ENCODE results near the gene CATSPERZ.
"Not testable (repeated sequence)": the region's sequence is repeated elsewhere in the genome, so short reads cannot be mapped to it uniquely, and the experiment has no call there.

CATSPERZ gene

GRCh38 chr11:64321026-64321425 lies 20.9 kb downstream of the CATSPERZ start:
- DNase-seq = no peak

DNA sequence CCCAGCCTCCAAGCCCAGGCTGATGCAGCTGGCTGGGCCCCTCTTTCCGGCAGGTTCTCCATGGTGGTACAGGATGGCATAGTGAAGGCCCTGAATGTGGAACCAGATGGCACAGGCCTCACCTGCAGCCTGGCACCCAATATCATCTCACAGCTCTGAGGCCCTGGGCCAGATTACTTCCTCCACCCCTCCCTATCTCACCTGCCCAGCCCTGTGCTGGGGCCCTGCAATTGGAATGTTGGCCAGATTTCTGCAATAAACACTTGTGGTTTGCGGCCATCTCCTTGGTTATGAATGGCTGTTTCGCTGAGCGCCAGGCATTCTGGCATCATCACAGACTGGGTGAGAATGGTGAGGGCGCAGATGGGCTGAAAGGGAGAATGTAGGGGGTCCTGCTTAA lies 21.4 kb downstream of the CATSPERZ start:
- no peak for DNase-seq

DNA sequence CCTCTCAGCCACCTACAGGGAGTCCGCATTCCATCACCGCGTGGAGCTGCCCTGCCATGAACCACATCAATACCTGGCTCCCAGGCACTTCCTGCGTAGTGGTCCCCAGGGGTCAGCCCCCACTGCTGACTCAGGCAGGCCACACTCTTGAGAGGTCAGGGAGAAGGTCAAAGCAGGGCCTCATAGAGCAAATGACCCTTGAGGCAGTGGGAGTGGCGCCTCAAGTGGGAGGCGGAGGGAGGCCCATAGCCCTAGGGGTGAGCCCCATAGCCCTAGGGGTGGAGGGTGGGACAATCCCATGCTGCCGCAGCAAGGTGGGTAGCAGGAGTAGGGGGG lies 22.7 kb downstream of the CATSPERZ start:
- DNase-seq = no peak

DNA sequence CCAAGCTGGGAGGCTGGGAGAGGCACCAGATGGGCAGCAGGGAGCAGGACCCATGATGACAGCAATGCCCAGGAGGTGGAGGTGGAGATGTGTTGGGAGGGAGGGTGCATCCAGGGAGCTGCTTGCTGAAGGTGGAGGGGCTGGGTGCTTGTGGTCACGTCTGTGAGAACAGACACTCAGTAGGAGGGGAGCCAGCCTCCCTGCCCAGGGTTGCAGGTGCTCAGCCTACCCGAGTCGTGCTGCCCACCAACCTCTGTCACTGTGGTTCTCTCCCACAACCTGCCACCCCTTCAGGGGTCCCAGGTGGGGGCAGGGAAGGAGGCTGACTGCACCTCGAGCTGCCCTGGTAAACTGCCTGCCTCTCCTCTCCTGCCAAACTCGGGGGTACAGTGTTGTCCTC lies 23.2 kb downstream of the CATSPERZ start:
- DNase-seq = no peak

- DNase-seq = not testable (repeated sequence)
Measured at GRCh38 chr11:64323984-64324383, 23.8 kb downstream of the CATSPERZ start.

DNA sequence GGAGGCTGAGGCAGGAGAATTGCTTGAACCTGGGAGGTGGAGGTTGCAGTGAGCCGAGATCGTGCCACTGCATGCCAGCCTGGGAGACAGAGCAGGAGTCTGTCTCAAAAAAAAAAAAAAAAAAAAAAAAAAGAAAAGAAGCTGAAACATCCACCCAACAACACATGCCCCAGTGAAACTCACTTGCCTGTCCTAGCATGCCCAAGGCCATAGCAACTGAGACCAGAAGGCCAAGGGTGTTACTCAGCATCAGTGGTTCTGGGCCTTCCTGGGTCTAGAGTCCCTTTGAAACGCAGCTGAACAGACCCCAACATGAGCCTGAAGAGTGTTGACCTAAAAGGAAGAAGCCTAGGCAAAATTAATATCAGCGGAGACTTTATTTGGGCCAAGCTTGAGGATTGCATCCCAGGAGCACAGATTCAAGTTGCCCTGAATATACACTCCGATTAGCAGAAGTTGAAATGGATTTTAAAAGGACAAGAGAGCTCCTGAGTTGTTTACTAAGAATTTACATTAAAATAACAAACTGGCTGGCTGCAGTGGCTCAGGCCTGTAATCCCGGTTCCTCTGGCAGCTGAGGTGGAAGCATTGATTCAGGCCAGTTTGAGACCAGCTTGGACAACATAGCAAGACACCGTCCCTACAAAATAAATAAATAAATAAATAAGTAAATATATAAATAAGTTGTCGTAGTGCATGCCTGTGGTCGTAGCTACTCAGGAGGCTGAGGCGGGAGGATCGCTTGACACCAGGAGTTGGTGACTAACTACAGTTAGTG lies 24.7 kb downstream of the CATSPERZ start:
- DNase-seq = no peak

GRCh38 chr11:64327375-64327774 lies 27.2 kb downstream of the CATSPERZ start:
- no peak for DNase-seq

DNA sequence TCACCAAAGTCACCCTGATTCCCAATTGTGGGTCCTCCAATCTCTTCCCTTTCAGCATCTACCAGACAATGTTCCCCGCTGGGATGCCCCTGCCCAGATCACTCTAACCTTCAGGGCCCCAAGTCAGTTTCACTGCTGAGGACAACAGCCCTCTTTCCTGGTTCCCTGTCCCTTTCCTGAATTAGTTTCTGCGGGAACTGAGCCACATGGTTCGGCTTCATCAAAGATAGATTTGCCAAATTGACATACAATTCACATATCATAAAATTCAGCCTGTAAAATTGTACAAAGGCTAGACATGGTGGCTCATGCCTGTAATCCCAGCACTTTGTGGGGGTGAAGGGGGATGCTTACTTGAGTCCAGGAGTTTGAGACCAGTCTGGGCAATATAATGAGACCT lies 27.8 kb downstream of the CATSPERZ start:
- DNase-seq = no peak

GRCh38 chr11:64330888-64331287 lies 30.7 kb downstream of the CATSPERZ start:
- no peak for DNase-seq

DNA sequence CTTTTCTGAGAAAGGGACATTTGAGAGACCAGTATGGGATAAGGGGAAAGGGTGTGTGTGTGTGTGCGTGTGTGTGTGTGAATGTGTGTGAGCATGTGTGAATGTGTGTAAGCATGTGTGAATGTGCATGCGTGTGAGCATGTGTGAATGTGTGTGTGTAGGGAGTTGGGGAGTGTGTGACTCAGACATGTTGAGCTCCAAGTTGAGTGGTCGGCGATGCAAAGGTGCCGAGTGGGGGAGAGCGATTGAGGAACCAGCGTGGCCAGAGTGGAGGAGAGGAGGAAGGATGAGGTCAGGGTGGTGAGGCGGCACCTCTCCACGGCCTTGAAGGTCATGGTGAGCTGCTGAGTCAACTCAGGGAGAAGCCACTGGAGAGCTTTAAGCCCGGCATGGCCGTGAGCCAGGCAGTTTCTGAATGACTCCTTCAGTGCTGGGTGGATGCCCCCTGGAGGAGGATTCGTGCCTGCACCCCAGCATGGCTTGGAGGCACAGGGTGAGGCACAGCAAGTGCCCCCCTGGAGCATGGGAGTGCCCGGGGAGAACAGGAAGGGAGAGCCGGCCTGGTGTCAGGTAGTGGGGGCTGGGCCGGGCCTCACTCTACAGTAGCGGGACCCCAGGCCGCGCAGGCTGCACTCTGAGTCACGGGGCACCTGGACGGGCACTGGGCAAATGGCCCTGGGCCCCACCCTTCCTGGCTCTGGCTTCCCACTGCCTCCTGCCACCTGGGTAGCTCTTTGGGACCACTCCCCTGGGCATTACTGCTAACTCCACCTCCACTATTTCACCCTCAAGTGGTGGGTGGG lies 31.6 kb downstream of the CATSPERZ start:
- peak; percentile 83 to 89 for DNase-seq

DNA sequence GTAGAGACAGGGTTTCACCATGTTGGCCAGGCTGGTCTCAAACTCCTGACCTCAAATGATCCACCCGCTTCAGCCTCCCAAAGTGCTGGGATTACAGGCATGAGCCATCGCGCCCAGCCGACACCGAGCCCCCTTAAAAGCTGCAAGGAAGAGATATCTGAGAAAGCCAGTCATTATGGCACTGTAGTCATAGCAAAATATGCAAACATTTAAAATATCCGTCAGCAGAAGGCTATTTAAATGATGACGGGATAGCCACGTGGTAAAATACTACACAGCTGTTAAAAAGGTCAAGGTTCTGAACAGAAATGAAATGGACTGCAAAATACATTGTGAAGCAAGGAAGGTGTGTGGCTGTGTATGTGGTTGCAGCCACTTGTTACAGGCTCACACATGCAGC lies 33.4 kb downstream of the CATSPERZ start:
- DNase-seq = no peak

DNA sequence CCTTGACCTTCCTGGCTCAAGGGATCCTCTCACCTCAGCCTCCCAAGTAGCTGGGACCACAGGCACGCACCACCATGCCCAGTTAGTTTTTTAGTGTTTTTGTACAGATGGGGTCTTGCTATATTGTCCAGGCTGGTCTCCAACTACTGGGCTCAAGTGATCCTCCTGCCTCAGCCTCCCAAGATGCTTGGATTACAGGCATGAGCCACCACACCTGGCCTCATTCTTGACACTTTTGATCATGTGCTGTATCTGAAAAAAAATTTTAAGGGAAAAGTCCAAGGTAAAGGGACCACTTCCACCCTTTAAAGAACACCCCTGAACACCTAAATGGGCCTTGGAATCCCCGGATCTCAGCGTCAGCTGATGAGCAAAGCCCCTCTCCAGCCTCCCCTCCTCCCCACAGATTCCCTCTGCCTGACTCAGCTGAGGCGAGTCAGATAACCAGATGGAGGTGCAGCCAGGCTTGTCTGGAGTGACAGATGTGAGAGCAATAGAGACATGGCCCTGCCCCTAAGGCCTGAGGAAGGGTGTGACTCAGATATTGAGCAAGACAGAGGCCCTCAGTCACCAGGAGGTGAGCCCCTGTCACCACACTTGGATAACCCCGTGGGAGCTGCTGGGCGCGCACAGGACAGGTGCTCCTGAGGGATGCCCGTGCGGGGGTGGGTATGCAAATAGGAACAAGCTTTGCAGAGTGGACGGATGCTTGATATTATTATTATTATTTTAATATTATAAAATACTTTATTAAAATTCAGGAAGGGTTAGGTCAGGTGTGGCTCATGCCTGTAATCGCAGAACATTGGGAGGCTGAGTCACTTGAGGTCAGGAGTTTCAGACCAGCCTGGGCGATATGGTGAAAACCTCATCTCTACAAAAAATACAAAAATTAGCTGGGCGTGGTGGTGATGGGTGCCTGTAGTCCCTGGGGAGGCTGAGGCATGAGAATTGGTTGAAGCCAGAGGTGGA lies 34.9 kb downstream of the CATSPERZ start:
- DNase-seq = peak; percentile 43 to 62

DNA sequence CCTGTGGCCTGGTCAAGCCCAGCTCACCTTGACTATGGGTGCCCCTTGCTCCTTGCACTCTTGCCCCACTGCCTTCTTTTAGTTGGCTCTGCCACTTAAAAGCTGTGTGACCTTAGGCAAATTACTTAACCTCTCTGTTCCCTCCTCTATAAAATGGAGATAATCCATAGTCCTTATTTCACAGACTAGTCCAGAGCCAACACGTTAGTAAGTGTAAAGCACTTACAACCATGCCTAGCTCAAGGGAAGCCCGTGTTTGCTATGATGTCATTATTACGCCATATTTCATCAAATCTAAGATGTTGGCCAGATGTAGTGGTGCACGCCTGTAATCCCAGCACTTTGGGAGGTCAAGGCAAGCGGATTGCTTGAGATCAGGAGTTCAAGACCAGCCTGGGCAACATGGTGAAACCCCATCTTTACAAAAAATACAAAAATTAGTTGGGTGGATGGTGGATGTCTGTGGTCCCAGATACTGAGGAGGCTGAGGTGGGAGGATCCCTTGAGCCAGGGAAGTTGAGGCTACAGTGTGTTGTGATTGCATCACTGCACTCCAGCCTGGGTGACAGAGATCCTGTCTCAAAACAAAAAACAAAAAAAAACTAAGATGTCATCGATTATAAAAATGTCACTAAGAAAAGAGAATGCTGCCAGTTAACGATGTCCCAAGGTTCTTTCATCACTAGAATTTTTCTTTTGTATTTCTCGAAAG lies 37.5 kb downstream of the CATSPERZ start:
- DNase-seq = no peak

DNA sequence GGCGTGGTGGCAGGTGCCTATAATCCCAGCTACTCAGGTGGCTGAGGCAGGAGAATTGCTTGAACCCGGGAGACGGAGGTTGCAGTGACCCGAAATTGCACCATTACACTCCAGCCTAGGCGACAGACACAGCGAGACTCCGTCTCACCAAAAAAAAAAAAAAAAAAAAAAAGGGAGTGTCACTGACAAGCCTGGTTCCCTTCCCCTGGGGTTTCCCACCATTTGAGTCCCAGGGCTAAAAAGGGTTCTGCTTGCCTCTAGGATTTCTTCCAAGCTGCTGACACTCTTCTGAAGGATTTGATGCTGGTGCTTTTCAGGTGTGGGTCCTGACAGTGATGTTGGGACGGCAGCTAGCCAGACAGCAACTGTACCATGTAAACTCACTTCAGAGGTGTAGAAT lies 38.6 kb downstream of the CATSPERZ start:
- DNase-seq = no peak

DNA sequence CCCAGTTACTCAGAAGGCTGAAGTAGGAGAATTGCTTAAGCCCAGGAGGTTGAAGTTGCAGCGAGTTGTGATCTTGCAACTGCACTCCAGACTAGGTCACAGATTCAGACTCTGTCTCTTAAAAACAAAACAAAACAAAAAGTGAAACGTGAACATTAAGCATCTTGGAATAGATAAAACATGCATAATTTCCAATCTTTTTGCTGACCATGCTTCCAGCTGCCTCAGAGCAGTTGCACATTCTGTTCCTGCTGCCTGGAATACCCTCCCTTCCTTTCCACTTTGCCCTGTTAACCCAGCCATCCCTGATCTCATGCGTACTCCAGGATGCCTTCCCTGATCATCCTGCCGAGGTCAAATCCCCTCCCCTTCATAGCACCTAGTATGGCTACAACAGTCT lies 39.1 kb downstream of the CATSPERZ start:
- no peak for DNase-seq

- DNase-seq = peak; percentile 84 to 87
Measured at GRCh38 chr11:64339754-64340408, 39.7 kb downstream of the CATSPERZ start, which contains the start of gene CCDC88B. Gene CCDC88B (plus strand): TSS chr11:64340204. CDS start chr11:64340267, 63 bp downstream.

GRCh38 chr11:64340671-64341335 lies 40.6 kb downstream of the CATSPERZ start:
- DNase-seq = peak; percentile 85 to 88

GRCh38 chr11:64341429-64341828 lies 41.3 kb downstream of the CATSPERZ start:
- DNase-seq = no peak

DNA sequence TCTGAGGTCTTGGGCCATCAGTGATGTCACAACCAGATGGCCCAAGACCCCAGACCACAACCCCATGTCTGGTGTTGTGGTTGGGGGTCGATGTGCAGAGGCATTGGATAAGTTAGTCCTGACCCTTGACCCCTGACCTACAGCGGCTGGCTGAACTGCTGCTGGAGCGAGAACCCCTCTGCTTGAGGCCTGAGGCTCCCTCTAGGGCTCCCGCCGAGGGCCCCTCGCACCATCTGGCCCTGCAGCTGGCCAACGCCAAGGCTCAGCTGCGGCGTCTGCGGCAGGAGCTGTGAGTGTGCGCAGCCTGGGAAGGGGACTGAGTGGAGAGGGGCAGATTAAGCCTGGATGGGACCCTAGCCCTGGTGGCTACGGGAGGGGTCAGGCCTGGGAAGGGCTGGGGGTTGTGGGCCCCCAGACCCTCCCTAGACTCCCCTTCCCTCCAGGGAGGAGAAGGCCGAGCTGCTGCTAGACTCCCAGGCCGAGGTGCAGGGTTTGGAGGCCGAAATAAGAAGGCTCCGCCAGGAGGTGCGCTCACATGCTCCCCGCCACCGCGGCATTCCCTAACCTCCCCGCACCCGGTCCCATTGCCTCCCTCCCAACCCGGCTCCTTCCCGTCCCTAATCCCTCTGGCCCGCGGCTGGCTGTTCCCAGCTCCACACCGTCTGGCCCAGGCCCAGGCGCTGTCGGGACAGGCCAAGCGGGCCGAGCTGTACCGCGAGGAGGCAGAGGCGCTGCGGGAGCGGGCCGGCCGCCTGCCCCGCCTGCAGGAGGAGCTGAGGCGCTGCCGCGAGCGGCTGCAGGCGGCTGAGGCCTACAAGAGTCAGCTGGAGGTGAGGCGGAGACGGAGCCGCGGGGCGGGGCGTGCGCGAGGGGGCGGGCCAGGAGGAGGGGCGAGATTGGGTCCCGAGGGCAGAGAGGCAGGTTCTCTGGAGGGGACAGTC lies 42.0 kb downstream of the CATSPERZ start:
- peak; percentile 94 to 95 for DNase-seq
